ENCODE measurements around the gene RGP1. TPM values are rescaled to one million over a fixed set of nuclear protein-coding genes. Genes with fewer than 3 reads are reported as not detected.

The RGP1 gene
- total RNA-seq, 1 donor from 2014 or later: 33.9 TPM

GRCh38 chr9:35774907-35775635 is 26.0 kb downstream of the RGP1 start:
- no peak for DNase-seq (ENCODE audit: low spot score in 2 of 2, unreplicated experiment in 2 of 2)
- Mint-ChIP-seq H3K27ac (no peak overlapping the region), H3K36me3 (peaks cover under 1% of the 10 kb centered on the region)

DNA sequence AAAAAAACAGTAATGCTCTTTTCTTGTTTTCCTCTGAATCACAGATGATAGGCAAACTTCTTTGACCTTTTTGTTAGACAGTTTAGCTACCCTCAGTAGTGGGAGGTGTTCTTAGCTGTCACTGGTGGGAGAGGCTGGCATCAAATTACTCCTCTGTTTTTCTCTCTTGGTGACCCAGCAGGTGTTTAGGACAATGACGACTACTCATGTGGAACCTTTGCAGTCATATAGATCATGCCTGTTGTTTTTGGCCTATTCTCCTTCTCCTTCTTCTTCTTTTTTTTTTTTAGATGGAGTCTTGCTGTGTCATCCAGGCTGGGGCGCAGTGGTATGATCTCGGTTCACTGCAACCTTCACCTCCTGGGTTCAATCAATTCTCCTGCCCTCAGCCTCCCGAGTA is 26.9 kb downstream of the RGP1 start:
- TF ChIP-seq CTCF (IDR thresholded peaks at IDR 0.05; ENCODE audit: unreplicated experiment): no peak

More at GRCh38 chr9:35774907-35775635, 26.0 kb downstream of the RGP1 start:
- TF ChIP-seq CTCF (IDR thresholded peaks at IDR 0.05; ENCODE audit: unreplicated experiment): no peak
- Mint-ChIP-seq H3K27me3 (ENCODE audit: low read depth) (peaks cover under 1% of the 10 kb centered on the region), H3K9me3 (no peaks in the 10 kb centered on the region), H3K4me3 (no peak overlapping the region), H3K4me1 (peaks cover 8% of the 10 kb centered on the region)

DNA sequence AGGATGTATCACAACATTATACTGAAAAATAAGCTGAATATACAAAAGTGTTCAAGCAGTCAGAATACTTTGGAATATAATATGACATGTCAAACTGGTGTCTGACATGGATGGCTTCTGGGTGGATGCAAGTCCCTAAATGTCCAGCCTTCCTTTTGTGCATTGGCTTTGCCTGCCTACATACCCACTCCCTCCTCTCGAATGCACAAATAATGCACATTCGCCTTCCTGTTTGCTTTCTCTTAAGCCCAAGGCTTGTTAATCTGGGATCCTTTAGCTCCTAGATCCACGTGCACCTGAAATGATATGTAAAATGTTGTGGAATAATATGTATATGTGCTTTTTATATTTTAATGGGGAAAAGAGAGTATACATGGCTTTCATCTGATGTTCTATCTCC is 29.4 kb downstream of the RGP1 start:
- Mint-ChIP-seq H3K9me3 (peaks cover 3% of the 10 kb centered on the region), H3K4me3 (no peak overlapping the region), H3K4me1 (peaks cover 8% of the 10 kb centered on the region), H3K27me3 (ENCODE audit: low read depth) (peaks cover 2% of the 10 kb centered on the region), H3K27ac (no peak overlapping the region), H3K36me3 (peaks cover 9% of the 10 kb centered on the region)
- DNase-seq (ENCODE audit: low spot score in 2 of 2, unreplicated experiment in 2 of 2): no peak
- no peak for TF ChIP-seq CTCF (IDR thresholded peaks at IDR 0.05; ENCODE audit: unreplicated experiment)

More for the DNA sequence above, 26.9 kb downstream of the RGP1 start:
- H3K4me1 Mint-ChIP-seq: peaks cover 8% of the 10 kb centered on the region
- peaks cover 2% of the 10 kb centered on the region for H3K27me3 Mint-ChIP-seq (ENCODE audit: low read depth)
- DNase-seq (ENCODE audit: low spot score in 2 of 2, unreplicated experiment in 2 of 2): no peak
- H3K36me3 Mint-ChIP-seq: peaks cover 6% of the 10 kb centered on the region
- no peaks in the 10 kb centered on the region for H3K9me3 Mint-ChIP-seq
- no peak overlapping the region for H3K4me3 Mint-ChIP-seq
- H3K27ac Mint-ChIP-seq: peak overlapping the region; percentile 47

GRCh38 chr9:35781066-35781465 is 32.0 kb downstream of the RGP1 start:
- Mint-ChIP-seq H3K27ac (no peak overlapping the region), H3K4me3 (no peak overlapping the region), H3K36me3 (peaks cover 14% of the 10 kb centered on the region), H3K9me3 (peaks cover 7% of the 10 kb centered on the region), H3K4me1 (peaks cover 1% of the 10 kb centered on the region), H3K27me3 (ENCODE audit: low read depth) (peaks cover 2% of the 10 kb centered on the region)
- no peak for TF ChIP-seq CTCF (IDR thresholded peaks at IDR 0.05; ENCODE audit: unreplicated experiment)
- no peak for DNase-seq (ENCODE audit: low spot score in 2 of 2, unreplicated experiment in 2 of 2)

DNA sequence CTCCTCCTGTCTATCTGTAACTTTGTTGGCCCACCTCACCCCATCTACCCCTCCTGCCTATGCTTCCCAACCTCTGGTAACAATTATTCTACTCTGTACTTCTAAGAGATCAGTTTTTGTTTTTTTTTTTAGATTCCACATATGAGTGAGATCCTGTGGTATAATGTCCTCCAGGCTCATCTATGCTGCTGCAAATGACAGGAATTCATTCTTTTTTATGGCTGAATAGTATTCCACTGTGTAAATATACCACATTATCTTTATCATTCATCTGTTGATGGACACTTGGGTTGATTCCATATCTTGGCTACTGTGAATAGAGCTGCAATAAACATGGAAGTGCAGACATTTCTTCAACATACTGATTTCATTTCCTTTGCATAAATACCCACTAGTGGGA is 34.3 kb downstream of the RGP1 start:
- DNase-seq (ENCODE audit: low spot score in 2 of 2, unreplicated experiment in 2 of 2): no peak
- no peak for TF ChIP-seq CTCF (IDR thresholded peaks at IDR 0.05; ENCODE audit: unreplicated experiment)
- H3K36me3 Mint-ChIP-seq: peaks cover 17% of the 10 kb centered on the region
- no peak overlapping the region for H3K27ac Mint-ChIP-seq
- H3K4me1 Mint-ChIP-seq: no peaks in the 10 kb centered on the region
- H3K27me3 Mint-ChIP-seq (ENCODE audit: low read depth): peaks cover 2% of the 10 kb centered on the region
- H3K9me3 Mint-ChIP-seq: peaks cover 7% of the 10 kb centered on the region
- no peak overlapping the region for H3K4me3 Mint-ChIP-seq

Measured in mesothelial cell of epicardium (in vitro differentiated cells).